ENCODE data around the gene LTBP1.

- TF ChIP-seq CTCF (IDR thresholded peaks at IDR 0.05; ENCODE audit: low read depth, low read length, poor library complexity, severe bottlenecking) (no peak), EZH2phosphoT487 (IDR thresholded peaks at IDR 0.05; ENCODE audit: borderline replicate concordance, low read length) (no peak)
Measured at GRCh38 chr2:33333433-33333832, 386.7 kb downstream of the LTBP1 start.

All from DOHH2 (cell line).